ENCODE measurements around the gene RPN1. TPM values are rescaled to one million over a fixed set of nuclear protein-coding genes. Genes with fewer than 3 reads are reported as not detected.

Gene RPN1
- total and polyA plus RNA-seq, 2 of the 8 experiments (the other 6 are each of a cell fraction or from before 2014, with no cell fraction given) = 165 to 211 TPM

DNA sequence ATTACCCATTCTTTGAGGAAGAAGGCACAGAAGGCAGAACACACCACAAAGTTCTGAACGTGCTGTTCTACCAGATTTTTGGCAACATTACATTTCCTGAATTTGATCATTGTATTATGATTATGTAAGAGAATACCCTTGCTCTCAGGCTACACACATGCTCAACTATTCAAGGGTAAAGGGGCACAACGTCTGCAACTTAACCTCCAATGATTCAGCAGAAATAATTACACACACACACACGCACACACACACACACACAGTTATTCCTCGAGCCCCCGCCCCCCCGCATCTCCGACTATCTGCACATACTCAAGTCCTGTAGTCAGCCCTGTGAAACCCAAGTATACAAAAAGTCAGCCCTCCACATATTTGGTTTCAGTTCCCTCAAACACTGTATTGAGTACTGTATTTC, 26.8 kb downstream of the RPN1 start:
- H2BK15ac ChIP-seq (ENCODE audit: low read length) = no peak overlapping the region
- H4K5ac ChIP-seq (ENCODE audit: insufficient read length, low read depth, low read length) = no peak overlapping the region
- H2BK120ac ChIP-seq (replicated peaks; ENCODE audit: low read depth, low read length) = no peak overlapping the region
- peaks cover 6 to 24% of the 10 kb centered on the region in 2 experiments for H4K20me1 ChIP-seq (replicated peaks in 1 of 2; ENCODE audit: control insufficient read depth in 1 of 2, insufficient read depth in 2 of 2, low read length in 2 of 2)
- no peak overlapping the region for H3K18ac ChIP-seq (ENCODE audit: extremely low read depth, low read length)
- no peak for FAIRE-seq
- peaks cover 3 to 9% of the 10 kb centered on the region in 2 experiments; a peak in 3 of 4 replicates for H3K79me2 ChIP-seq (ENCODE audit: control insufficient read depth in 1 of 2, insufficient read depth in 2 of 2, low read length in 2 of 2)
- no peak overlapping the region for H3K56ac ChIP-seq (replicated peaks; ENCODE audit: insufficient read length, low read depth, low read length)
- H3K23me2 ChIP-seq (ENCODE audit: low read depth, low read length) = no peaks in the 10 kb centered on the region
- H2BK20ac ChIP-seq (ENCODE audit: low read length) = no peak overlapping the region
- H2BK12ac ChIP-seq (ENCODE audit: low read depth, low read length) = no peak overlapping the region
- no peaks in the 10 kb centered on the region for H3K27me3 ChIP-seq (replicated peaks in 1 of 4; ENCODE audit: control insufficient read depth in 3 of 4, extremely low read depth in 1 of 4, insufficient read depth in 3 of 4, low read length in 3 of 4)
- H3K79me1 ChIP-seq (ENCODE audit: low read depth, low read length) = peaks cover 5% of the 10 kb centered on the region
- H2BK5ac ChIP-seq (ENCODE audit: low read depth, low read length) = no peak overlapping the region
- H3K4me1 ChIP-seq (replicated peaks in 1 of 4; ENCODE audit: control insufficient read depth in 3 of 4, insufficient read depth in 4 of 4, low read length in 3 of 4) = no peaks in the 10 kb centered on the region; a peak in 1 of 7 replicates
- H3K9me3 ChIP-seq (ENCODE audit: insufficient read depth in 2 of 2, low read depth in 1 of 2, low read length in 1 of 2) = no peaks in the 10 kb centered on the region
- no peak overlapping the region; the same call in 1 of the 2 replicates for H4K8ac ChIP-seq (ENCODE audit: extremely low read depth, insufficient read depth, low read length)
- POLR2A ChIA-PET (ENCODE audit: partially characterized antibody) = interaction anchor here (1.4 kb wide), 1 partner anchor 26 kb away, joined by 4 read pairs; the partner anchor contains the start of gene RPN1
- no peak overlapping the region for H4K91ac ChIP-seq (replicated peaks; ENCODE audit: insufficient read length, low read length)
- no peak overlapping the region for H3K27ac ChIP-seq (ENCODE audit: low read depth, low read length)
- H3K23ac ChIP-seq (ENCODE audit: insufficient read length) = no peak overlapping the region
- H3K4ac ChIP-seq (replicated peaks; ENCODE audit: insufficient read length, low read depth, low read length) = no peak overlapping the region
- H3K4me3 ChIP-seq (ENCODE audit: extremely low read depth in 1 of 4, insufficient read depth in 2 of 4, low read depth in 3 of 4, low read length in 4 of 4) = no peak overlapping the region
- CTCF ChIA-PET (ENCODE audit: partially characterized antibody) = no interaction called here
- WGBS, 2 experiments (ENCODE audit: extremely low coverage in 1 of 2, insufficient coverage in 1 of 2, insufficient read length in 1 of 2, insufficient replicate concordance in 2 of 2, low coverage in 1 of 2, low lambda C conversion rate in 2 of 2, missing lambda C conversion rate in 1 of 2) = 94% methylated on average over 7 of the region's 7 CpGs; no CpG with 5 or more reads in 1 of the 2 experiments
- no peak for DNase-seq (ENCODE audit: low read depth in 1 of 2, low spot score in 2 of 2)
- no peak overlapping the region for H3K14ac ChIP-seq (ENCODE audit: insufficient read length)
- no peak overlapping the region for H2AK5ac ChIP-seq (ENCODE audit: low read depth, low read length)
- peaks cover 27 to 65% (median 49%) of the 10 kb centered on the region in 4 experiments for H3K36me3 ChIP-seq (ENCODE audit: control insufficient read depth in 2 of 4, insufficient read depth in 4 of 4, low read length in 3 of 4)
- no peak overlapping the region for H3K4me2 ChIP-seq (ENCODE audit: insufficient read depth in 1 of 2, low read depth in 2 of 2, low read length in 2 of 2)
- no peak overlapping the region for H3K9ac ChIP-seq (replicated peaks in 1 of 4; ENCODE audit: extremely low read depth in 1 of 4, low read depth in 3 of 4, low read length in 3 of 4)
- no peak overlapping the region for H2AFZ ChIP-seq (ENCODE audit: low read length)
- no peak for TF ChIP-seq SP4 (IDR thresholded peaks at IDR 0.05; ENCODE audit: low read length)
